ENCODE data around the gene ASCC1.

ASCC1 gene

DNA sequence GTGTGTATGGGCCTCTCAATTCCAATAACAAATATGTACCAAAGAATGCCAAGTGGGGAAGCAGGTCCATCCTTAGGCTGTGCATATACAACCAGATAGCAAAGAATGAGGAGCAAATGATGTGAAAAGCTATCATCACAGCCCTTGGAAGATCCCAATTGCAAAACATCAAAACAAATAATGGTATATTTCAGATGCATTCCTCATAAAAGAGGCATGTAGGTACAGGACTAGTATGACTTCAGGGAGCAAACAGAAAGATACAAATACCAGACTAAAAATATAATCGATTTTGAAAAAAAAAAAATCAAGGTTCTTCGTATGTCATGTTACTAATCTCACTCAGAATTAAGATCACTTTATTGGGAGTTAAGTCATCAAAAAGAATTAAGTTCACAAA, 109.2 kb downstream of the ASCC1 start:
- in situ Hi-C loops (cut with MboI; ENCODE audit: low pct_unique_long_range_greater_than_20kb, low sequenced_read_pairs, unreplicated experiment): no loop called here
- no peak for DNase-seq (ENCODE audit: low spot score)
- TF ChIP-seq, protein P1, sequence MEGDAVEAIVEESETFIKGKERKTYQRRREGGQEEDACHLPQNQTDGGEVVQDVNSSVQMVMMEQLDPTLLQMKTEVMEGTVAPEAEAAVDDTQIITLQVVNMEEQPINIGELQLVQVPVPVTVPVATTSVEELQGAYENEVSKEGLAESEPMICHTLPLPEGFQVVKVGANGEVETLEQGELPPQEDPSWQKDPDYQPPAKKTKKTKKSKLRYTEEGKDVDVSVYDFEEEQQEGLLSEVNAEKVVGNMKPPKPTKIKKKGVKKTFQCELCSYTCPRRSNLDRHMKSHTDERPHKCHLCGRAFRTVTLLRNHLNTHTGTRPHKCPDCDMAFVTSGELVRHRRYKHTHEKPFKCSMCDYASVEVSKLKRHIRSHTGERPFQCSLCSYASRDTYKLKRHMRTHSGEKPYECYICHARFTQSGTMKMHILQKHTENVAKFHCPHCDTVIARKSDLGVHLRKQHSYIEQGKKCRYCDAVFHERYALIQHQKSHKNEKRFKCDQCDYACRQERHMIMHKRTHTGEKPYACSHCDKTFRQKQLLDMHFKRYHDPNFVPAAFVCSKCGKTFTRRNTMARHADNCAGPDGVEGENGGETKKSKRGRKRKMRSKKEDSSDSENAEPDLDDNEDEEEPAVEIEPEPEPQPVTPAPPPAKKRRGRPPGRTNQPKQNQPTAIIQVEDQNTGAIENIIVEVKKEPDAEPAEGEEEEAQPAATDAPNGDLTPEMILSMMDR (IDR thresholded peaks at IDR 0.05; ENCODE audit: extremely low read depth, insufficient read depth, missing control alignments): no peak

DNA sequence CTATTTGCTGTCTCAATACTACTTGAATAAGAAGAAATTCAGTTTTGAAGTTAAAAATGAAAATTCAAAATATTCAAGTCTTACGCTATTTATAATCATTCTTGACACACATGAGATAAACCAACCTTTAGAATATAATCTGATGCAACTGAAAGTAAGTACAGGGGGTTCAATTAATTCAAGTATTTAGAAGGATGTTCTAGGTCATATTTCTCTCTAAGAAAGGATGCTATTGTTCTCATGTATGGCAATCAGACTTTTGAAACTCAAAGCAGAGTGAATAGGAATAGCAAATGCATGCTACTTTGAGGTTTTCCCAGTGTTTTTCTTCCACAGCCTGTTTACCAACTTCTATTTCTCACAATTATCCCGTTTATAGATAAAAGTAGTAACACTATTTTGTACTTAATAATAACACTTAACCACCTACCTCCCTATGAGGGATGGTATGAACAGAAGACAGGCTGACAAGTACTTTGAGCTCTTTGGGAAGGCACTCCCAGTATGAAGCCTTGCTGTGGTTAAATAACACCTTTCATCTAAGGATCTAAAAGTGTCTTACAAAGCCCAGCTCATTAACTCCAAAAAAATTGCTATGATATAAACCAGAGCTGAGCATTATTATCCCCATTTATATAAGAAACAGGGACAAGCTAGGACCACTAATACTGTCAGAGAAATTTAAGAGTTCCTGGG, 109.8 kb downstream of the ASCC1 start:
- TF ChIP-seq, protein P1 (IDR thresholded peaks at IDR 0.05; ENCODE audit: extremely low read depth, insufficient read depth, missing control alignments): no peak
- no peak for DNase-seq (ENCODE audit: low spot score)
- in situ Hi-C loops (cut with MboI; ENCODE audit: low pct_unique_long_range_greater_than_20kb, low sequenced_read_pairs, unreplicated experiment): no loop called here

DNA sequence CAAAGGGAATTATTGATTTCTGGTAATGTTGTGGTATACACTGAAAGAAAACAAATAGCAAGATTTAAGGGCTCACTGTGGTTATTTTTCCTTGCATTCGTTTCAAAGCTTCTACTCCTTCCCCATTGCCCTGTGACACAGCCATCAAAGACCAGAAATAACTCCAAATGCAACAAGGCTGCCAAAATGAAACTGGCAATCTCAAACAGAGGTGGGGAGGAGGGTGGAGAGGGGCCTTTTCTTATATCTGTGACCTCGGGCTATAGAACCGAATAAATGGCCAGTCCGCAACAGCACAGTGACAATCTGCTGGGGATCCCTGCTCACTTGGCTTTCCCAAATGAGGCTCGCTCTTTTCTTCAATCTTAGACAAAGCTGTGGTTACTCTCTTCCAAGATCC, 110.4 kb downstream of the ASCC1 start:
- no peak for DNase-seq (ENCODE audit: low spot score)
- in situ Hi-C loops (cut with MboI; ENCODE audit: low pct_unique_long_range_greater_than_20kb, low sequenced_read_pairs, unreplicated experiment): no loop called here
- TF ChIP-seq, protein P1 (IDR thresholded peaks at IDR 0.05; ENCODE audit: extremely low read depth, insufficient read depth, missing control alignments): no peak

DNA sequence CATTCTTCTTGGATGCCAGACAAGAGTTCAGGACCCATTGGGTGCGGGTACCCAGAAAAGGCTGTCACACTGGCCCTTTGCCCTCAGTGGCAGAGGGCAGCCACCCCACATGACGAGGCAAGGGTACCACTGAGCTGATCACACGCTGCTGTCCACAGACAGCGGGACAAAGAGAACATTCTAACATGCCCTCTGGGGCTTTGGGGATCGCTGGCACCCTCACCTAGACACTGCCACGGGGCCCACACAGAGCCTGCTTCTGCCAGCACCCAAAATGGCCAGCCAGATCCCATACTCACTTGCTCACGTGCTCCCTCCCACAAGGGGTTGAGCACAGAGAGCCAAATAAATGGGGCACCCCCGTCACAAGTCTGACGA, 111.0 kb downstream of the ASCC1 start:
- in situ Hi-C loops (cut with MboI; ENCODE audit: low pct_unique_long_range_greater_than_20kb, low sequenced_read_pairs, unreplicated experiment): no loop called here
- DNase-seq (ENCODE audit: low spot score): no peak
- TF ChIP-seq, protein P1 (IDR thresholded peaks at IDR 0.05; ENCODE audit: extremely low read depth, insufficient read depth, missing control alignments): no peak

DNA sequence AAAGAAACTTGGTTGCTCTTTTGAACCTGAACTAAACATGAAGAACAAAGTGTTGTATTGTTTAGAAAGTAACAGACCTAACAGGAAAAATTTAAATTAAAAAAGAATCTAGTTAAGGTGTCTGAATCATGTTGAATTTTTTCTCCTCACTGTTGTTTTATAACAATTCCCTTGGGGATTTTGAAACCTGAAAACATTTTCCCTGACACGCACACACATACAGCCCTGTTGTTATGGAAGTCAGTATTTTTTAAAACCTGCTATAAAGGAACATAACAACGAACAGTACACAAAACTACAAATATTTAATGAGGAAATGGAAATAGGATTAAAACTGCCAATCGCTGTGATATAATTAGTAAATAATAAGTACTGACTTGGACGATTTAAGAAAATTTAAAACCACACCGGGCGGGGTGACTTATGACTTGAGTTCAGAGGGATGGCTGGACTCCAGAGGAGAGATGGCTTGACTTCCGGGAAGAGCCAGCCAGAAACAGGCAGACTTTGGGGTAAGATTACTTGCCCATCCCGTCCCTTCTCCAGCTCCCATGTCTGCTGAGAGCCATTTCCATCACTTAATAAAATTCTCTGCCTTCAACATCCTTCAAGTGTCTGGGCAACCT, 111.5 kb downstream of the ASCC1 start:
- TF ChIP-seq, protein P1 (IDR thresholded peaks at IDR 0.05; ENCODE audit: extremely low read depth, insufficient read depth, missing control alignments): no peak
- in situ Hi-C loops (cut with MboI; ENCODE audit: low pct_unique_long_range_greater_than_20kb, low sequenced_read_pairs, unreplicated experiment): no loop called here
- no peak for DNase-seq (ENCODE audit: low spot score)

DNA sequence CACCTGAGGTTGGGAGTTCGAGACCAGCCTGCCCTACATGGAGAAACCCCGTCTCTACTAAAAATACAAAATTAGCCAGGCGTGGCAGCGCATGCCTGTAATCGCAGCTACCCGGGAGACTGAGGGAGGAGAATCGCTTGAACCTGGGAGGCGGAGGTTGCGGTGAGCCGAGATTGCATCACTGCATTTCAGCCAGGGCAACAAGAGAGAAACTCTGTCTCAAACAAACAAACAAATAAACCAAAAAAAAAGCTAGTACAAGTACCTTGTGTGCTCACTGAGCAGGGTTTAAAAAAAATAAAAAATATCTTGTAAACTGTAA, 116.5 kb downstream of the ASCC1 start:
- DNase-seq (ENCODE audit: low spot score): no peak

More for the DNA sequence above, 116.5 kb downstream of the ASCC1 start:
- TF ChIP-seq, protein P1 (IDR thresholded peaks at IDR 0.05; ENCODE audit: extremely low read depth, insufficient read depth, missing control alignments): no peak
- in situ Hi-C loops (cut with MboI; ENCODE audit: low pct_unique_long_range_greater_than_20kb, low sequenced_read_pairs, unreplicated experiment): no loop called here
